Fibroblast of mammary gland (primary cell): Measurements from ENCODE around the gene CCDC3.
"Not testable (repeated sequence)": the region's sequence is repeated elsewhere in the genome, so short reads cannot be mapped to it uniquely, and the experiment has no call there.

Experiments used
- DNase-seq: peaks from one replicate; pipeline ENCODE4 v3.0.0-alpha.2; 2010; ENCODE audit warnings: low read depth
- H3K4me3 ChIP-seq: 2 replicates; pipeline ENCODE4 v1.5.1; 2011; ENCODE audit warnings: low read depth, mild to moderate bottlenecking, low read length, moderate library complexity; ENCODE audit not compliant: control insufficient read depth
- TF ChIP-seq, protein P1 (sequence below): conservative IDR thresholded peaks from 2 replicates; pipeline ENCODE4 v1.5.1; 2011; ENCODE audit warnings: low read depth, low read length, inconsistent platforms; ENCODE audit not compliant: control insufficient read depth, insufficient read depth

Gene CCDC3

DNA sequence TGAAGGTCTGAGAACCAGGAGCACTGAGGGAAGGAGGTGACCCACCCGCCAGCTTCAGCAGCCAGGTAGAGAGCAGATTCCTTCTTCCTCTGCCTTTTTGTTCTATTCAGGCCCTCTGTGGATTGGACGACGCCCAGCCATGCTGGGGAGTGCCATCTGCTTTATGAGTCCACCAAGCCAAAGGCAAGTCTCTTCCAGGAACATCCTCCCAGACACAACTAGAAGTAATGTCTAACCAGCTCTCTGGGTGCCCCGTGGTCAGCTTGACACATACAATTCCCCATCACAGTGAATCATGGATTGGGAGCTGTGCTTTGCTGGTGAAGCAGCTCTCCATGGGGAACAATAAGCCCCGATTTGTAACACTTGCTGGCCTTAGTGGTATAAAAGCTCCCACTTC, 125.2 kb downstream of the CCDC3 start:
- H3K4me3 ChIP-seq, result no peak overlapping the region
- TF ChIP-seq, protein P1, sequence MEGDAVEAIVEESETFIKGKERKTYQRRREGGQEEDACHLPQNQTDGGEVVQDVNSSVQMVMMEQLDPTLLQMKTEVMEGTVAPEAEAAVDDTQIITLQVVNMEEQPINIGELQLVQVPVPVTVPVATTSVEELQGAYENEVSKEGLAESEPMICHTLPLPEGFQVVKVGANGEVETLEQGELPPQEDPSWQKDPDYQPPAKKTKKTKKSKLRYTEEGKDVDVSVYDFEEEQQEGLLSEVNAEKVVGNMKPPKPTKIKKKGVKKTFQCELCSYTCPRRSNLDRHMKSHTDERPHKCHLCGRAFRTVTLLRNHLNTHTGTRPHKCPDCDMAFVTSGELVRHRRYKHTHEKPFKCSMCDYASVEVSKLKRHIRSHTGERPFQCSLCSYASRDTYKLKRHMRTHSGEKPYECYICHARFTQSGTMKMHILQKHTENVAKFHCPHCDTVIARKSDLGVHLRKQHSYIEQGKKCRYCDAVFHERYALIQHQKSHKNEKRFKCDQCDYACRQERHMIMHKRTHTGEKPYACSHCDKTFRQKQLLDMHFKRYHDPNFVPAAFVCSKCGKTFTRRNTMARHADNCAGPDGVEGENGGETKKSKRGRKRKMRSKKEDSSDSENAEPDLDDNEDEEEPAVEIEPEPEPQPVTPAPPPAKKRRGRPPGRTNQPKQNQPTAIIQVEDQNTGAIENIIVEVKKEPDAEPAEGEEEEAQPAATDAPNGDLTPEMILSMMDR, result no peak
- DNase-seq, result no peak

DNA sequence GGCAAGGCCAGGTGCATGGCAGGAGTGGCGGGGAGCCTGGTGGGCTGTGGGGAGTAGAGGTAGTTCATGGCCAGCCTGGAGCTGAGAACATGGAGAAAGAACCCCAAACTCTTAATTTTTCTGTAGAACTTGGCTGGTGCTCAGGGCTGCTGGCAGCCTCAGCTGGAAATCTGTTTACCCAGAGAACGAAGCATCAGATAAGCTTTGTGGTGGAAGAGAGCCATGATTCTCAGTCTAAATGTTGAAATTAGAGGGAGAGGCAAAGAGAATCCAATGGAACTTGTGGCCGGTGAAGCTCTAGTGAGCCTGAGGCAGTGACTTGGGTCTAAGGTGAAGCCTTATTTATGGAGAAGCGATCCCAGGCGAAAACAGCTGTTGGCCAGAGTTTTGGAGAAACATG, 126.4 kb downstream of the CCDC3 start:
- TF ChIP-seq, protein P1, result no peak

DNA sequence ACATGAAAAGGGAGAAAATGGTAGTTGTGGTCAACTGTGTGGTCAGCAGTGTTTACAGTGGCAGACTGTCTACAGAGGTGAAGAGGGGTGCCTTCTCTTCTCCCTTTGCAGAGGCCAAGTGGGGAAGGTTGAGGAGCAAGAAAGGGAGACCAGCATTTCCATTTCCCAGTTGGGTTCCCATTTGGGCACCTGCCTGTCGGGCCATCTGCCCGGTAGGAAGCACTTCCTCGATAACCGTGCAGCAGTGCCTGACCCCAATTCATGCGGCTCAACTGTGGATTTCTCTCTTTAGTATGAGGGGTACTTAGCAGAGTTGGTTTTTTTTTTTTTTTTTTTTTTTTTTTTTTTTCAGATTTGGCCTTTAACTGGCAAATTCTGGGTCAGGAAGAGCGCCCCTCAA, 127.0 kb downstream of the CCDC3 start:
- no peak for DNase-seq
- TF ChIP-seq, protein P1, result no peak
- no peak overlapping the region for H3K4me3 ChIP-seq

More for the DNA sequence above, 126.4 kb downstream of the CCDC3 start:
- DNase-seq, result no peak
- H3K4me3 ChIP-seq, result no peak overlapping the region

DNA sequence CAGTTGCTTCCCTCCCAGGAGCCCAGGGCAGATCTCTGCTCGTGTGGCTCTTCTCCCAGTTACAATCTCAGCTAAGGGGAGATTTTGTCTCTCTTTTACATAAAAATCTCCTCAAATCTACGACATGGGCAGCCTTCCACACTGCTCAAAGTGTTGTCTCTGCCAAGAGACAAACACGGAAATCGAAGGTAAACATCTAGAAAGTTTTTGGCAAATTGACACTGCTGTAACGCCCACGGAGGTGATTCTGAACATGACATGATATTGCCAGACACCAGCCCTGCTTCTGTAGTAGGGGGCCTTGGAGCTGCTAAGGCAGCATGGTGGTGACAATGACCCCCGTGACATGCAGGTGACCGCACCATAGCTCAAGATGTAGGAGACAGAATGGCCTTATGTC, 128.3 kb downstream of the CCDC3 start:
- TF ChIP-seq, protein P1, result no peak
- H3K4me3 ChIP-seq, result no peak overlapping the region
- no peak for DNase-seq

DNA sequence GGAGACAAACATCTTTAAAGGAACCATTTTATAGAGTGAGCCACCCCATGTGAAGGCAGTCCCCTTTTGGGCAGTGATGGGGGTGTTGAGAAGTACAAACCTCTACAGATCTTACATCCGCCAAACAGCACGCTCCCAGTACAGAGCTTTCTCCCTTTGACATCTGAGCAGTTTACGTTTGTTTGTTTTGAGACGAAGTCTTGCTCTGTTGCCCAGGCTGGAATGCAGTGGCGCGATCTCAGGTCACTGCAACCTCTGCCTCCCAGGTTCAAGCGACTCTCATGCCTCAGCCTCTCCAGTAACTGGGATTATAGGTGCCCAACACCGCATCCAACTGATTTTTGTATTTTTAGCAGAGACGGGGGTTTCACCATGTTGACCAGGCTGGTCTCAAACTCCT, 128.9 kb downstream of the CCDC3 start:
- DNase-seq, result no peak
- H3K4me3 ChIP-seq, result no peak overlapping the region
- TF ChIP-seq, protein P1, result no peak

DNA sequence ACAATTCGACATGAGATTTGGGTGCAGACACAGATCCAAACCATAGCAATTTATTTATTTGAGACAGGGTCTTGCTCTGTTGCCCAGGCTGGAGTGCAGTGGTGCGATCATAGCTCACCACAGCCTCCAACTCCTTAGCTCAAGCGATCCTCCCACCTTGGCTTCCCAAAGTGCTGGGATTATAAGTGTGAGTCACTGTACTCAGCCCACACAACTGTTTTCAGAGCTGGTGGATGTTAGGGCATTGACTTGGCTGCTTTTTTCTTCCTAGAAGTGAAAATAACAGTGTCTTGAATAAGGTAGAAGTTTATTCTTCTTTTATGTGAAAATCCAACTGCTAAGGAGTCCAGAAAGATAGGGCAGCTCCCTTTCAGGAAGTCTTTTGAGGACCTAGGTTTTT, 132.1 kb downstream of the CCDC3 start:
- H3K4me3 ChIP-seq, result no peak overlapping the region
- TF ChIP-seq, protein P1, result no peak
- DNase-seq, result peak; percentile 19

DNA sequence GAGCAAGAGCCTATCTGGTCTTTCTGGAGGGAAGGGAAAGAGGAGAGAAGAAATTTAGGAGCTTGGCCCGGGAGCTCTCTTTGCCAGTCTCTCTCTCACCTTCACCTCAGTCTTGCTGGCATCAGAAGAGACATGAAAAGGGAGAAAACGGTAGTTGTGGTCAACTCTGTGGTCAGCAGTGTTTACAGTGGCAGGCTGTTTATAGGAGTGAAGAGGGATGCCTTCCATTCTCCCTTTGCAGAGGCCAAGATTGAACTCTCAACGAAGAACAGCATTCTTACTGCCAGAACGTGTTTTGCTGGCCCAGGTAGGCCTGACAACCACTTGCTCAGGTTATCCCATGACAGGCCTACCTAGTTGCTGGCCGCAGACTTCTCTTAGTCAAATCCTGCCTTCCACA, 133.3 kb downstream of the CCDC3 start:
- no peak overlapping the region for H3K4me3 ChIP-seq
- no peak for DNase-seq
- TF ChIP-seq, protein P1, result no peak

DNA sequence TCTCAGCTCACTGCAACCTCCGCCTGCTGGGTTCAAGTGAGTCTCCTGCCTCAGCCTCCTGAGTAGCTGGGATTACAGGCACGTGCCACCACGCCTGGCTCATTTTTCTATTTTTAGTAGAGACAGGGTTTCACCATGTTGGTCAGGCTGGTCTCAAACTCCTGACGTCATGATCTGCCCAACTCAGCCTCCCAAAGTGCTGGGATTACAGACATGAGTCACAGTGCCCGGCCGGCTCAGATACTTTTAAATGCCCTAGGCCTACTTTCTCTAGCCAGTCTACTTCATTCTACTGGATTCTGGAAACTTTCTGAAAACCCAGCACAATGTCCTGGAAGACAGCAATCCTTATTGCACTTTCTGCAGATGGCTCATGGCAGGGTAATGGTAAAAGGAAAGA, 136.0 kb downstream of the CCDC3 start:
- DNase-seq, H3K4me3 ChIP-seq: not testable (repeated sequence)
